ENCODE data around the gene GNA12. TPM values are rescaled to one million over a fixed set of nuclear protein-coding genes. Genes with fewer than 3 reads are reported as not detected.
"Not testable (repeated sequence)": the region's sequence is repeated elsewhere in the genome, so short reads cannot be mapped to it uniquely, and the experiment has no call there.

GNA12 gene
- total RNA-seq, 1 donor from 2014 or later, result 47.2 TPM

DNA sequence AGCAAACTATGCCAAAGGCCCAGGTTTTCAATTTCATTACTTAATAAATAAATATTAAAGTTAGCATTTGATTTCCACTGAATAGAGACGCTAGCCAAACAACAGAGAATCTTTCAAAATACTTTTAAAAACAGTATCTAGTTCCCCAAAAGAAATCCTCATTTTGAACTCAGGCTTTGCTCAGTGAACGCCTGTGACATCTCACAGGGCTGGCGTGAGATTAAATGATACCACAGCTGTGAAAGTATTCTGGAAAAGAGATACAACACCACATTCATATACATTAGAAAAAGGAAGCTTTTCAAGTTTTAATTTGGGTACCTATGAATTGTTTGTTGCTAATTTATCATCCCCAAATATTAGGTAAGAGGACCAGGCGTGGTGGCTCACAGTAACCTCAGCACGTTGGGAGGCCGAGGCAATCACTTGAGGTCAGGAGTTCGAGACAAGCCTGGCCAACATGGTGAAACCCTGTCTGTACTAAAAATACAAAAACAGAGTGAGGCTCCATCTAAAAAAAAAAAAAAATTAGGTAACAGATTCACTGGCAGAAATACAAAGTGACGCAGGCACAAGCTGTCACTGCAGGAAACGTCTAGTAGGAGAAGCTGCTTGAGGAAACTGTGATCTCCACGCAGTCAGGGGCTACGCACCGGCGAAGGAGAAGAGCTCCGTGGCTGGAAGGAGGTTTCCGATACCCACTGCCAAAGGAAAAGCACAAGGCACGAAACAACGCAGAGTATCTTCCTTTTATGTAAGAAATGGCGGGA, 106.2 kb downstream of the GNA12 start:
- TF ChIP-seq, protein P1, sequence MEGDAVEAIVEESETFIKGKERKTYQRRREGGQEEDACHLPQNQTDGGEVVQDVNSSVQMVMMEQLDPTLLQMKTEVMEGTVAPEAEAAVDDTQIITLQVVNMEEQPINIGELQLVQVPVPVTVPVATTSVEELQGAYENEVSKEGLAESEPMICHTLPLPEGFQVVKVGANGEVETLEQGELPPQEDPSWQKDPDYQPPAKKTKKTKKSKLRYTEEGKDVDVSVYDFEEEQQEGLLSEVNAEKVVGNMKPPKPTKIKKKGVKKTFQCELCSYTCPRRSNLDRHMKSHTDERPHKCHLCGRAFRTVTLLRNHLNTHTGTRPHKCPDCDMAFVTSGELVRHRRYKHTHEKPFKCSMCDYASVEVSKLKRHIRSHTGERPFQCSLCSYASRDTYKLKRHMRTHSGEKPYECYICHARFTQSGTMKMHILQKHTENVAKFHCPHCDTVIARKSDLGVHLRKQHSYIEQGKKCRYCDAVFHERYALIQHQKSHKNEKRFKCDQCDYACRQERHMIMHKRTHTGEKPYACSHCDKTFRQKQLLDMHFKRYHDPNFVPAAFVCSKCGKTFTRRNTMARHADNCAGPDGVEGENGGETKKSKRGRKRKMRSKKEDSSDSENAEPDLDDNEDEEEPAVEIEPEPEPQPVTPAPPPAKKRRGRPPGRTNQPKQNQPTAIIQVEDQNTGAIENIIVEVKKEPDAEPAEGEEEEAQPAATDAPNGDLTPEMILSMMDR (IDR thresholded peaks at IDR 0.05), result no peak
- no peaks in the 10 kb centered on the region for H3K9me3 ChIP-seq
- no peaks in the 10 kb centered on the region for H3K36me3 ChIP-seq
- no peak overlapping the region for H3K27ac ChIP-seq
- H3K27me3 ChIP-seq, result no peaks in the 10 kb centered on the region
- peaks cover 13% of the 10 kb centered on the region for H3K4me1 ChIP-seq
- peak; percentile 27 for ATAC-seq
- no peak for DNase-seq
- H3K4me3 ChIP-seq, result no peak overlapping the region
- intact Hi-C loops (cut with DNase I), result no loop called here

GRCh38 chr7:2737005-2737743, 106.9 kb downstream of the GNA12 start:
- intact Hi-C loops (cut with DNase I), result not testable (repeated sequence)

DNA sequence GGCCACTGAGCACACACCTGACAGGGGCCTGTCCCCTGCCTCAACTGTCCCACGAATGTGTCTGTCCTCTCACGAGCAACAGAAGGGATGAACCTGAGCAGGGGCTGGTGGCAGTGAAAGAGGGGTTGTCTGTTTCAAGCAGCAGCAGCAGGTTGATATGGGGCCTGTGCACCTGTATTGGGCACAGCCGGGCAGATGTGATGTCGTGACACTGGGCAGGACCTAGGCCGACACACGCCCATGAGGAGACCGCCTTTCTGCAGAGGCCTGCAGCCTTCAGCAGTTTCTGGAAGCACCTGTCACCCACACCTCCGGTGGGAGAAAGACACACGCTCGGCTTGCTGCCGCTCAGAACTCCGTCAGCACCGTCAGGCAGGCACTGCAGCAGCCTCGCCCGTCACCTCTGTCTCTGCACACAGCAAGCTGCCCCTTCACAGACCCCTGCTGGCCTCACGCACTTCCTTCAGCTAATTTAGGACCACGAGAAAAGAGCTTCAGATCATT, 107.6 kb downstream of the GNA12 start:
- Histone ChIP-seq H3K36me3 (no peaks in the 10 kb centered on the region), H3K9me3 (no peaks in the 10 kb centered on the region), H3K27me3 (no peaks in the 10 kb centered on the region), H3K27ac (no peak overlapping the region), H3K4me3 (no peak overlapping the region), H3K4me1 (peaks cover 13% of the 10 kb centered on the region)
- intact Hi-C loops (cut with DNase I), result no loop called here
- ATAC-seq, result no peak
- TF ChIP-seq, protein P1 (IDR thresholded peaks at IDR 0.05), result no peak
- no peak for DNase-seq

More at GRCh38 chr7:2737005-2737743, 106.9 kb downstream of the GNA12 start:
- not testable (repeated sequence) for H3K27me3 ChIP-seq, ATAC-seq, DNase-seq, H3K27ac ChIP-seq, H3K4me3 ChIP-seq, H3K9me3 ChIP-seq, H3K36me3 ChIP-seq
- H3K4me1 ChIP-seq, result peaks cover 13% of the 10 kb centered on the region

DNA sequence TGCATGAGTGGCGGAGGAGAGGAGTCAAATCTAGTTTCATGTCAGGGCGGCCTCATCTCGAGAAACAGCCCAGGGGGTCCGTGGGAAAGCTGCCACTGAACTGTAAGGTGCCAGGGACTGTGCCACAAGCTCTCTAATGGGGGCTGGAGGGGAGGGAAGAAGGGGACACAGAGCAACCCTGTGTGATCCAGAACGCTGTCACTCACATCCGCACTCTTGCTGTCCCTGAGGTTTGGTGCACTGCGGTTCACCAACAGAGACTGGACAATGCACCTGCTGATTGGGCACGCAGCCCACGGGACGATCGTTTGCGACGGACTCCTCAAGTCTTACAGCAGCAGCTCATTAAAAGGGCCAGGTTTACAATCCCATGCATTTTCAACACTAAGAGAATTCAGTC, 108.4 kb downstream of the GNA12 start:
- TF ChIP-seq, protein P1 (IDR thresholded peaks at IDR 0.05), result no peak
- no peak for ATAC-seq
- no peak overlapping the region for H3K27ac ChIP-seq
- H3K4me3 ChIP-seq, result no peak overlapping the region
- H3K27me3 ChIP-seq, result no peaks in the 10 kb centered on the region
- H3K9me3 ChIP-seq, result no peaks in the 10 kb centered on the region
- intact Hi-C loops (cut with DNase I), result no loop called here
- H3K4me1 ChIP-seq, result peaks cover 13% of the 10 kb centered on the region
- no peak for DNase-seq
- no peaks in the 10 kb centered on the region for H3K36me3 ChIP-seq

DNA sequence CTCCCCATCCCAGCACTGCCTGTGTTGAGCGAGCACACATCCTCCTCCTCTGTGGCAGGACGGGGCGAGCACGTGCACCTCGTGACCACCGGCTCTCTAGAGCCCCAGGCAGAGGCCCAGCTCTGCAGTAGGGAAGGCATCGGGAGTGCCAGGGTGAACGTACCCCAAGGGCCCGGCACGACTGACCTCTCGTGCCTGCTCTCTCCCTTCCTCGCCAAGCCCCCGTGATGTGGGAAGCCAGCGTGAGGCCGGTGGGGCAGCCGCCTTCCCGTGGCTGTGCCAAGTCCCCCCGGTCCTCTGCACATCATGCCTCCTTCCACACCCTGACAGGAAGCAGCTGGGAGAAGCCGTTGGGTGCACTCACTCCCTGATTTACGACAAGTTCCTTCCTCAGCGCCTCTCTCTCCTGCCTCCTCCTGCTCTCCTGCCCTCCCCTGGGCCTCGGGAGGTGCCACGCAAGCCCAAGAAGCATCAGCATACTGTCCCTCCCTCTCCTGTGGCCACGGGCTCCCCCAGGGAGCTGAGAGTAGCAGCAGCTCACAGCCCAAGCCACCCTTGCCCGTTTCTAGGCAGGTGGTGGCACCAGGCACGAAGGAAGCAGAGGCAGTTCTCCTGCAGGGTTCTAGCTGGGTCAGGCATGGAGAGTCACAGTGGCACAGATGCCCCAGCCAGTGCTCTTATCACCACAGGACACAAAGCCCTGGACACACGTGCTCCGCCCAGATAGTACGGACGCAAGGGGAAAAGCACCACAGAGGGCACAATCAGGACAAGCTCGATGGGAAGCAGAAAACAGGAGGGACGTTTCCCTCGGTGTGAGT, 109.1 kb downstream of the GNA12 start:
- Histone ChIP-seq H3K27me3 (no peaks in the 10 kb centered on the region), H3K9me3 (no peaks in the 10 kb centered on the region), H3K27ac (no peak overlapping the region), H3K36me3 (no peaks in the 10 kb centered on the region), H3K4me1 (peaks cover 20% of the 10 kb centered on the region), H3K4me3 (no peak overlapping the region)
- ATAC-seq, result peak; percentile 61
- TF ChIP-seq, protein P1 (IDR thresholded peaks at IDR 0.05), result no peak
- DNase-seq, result no peak
- intact Hi-C loops (cut with DNase I), result no loop called here

Data from upper lobe of right lung (tissue), 1 donor.